ENCODE measurements around the gene UPF1.

The UPF1 gene

GRCh38 chr19:18840288-18841267 is 8.8 kb downstream of the UPF1 start:
- no peak for DNase-seq

- DNase-seq: no peak
Measured at GRCh38 chr19:18841400-18841799, 9.6 kb downstream of the UPF1 start.

GRCh38 chr19:18842166-18842565 is 10.4 kb downstream of the UPF1 start:
- DNase-seq: no peak

- no peak for DNase-seq
Measured at GRCh38 chr19:18843960-18844359, 12.2 kb downstream of the UPF1 start.

GRCh38 chr19:18844806-18845329 is 13.1 kb downstream of the UPF1 start:
- DNase-seq: no peak

- DNase-seq: no peak
Measured at GRCh38 chr19:18845961-18846360, 14.2 kb downstream of the UPF1 start.

GRCh38 chr19:18846862-18847548 is 15.2 kb downstream of the UPF1 start:
- peak; percentile 58 for DNase-seq

- DNase-seq: no peak
Measured at GRCh38 chr19:18847549-18848463, 16.0 kb downstream of the UPF1 start.

GRCh38 chr19:18848878-18849661 is 17.3 kb downstream of the UPF1 start:
- peak; percentile 36 for DNase-seq

- DNase-seq: no peak
Measured at GRCh38 chr19:18849838-18850400, 18.2 kb downstream of the UPF1 start.

- no peak for DNase-seq
Measured at GRCh38 chr19:18850471-18851375, 19.0 kb downstream of the UPF1 start.

GRCh38 chr19:18851673-18852325 is 20.0 kb downstream of the UPF1 start:
- no peak for DNase-seq

- no peak for DNase-seq
Measured at GRCh38 chr19:18852648-18853047, 20.9 kb downstream of the UPF1 start.

GRCh38 chr19:18853755-18854427 is 22.1 kb downstream of the UPF1 start:
- no peak for DNase-seq

- no peak for DNase-seq
Measured at GRCh38 chr19:18854982-18855381, 23.2 kb downstream of the UPF1 start.

- no peak for DNase-seq
Measured at GRCh38 chr19:18855647-18856384, 24.1 kb downstream of the UPF1 start.

- DNase-seq: no peak
Measured at GRCh38 chr19:18856385-18857126, 24.8 kb downstream of the UPF1 start.

- no peak for DNase-seq
Measured at GRCh38 chr19:18857223-18857622, 25.5 kb downstream of the UPF1 start.
